GM18867 (cell line): ENCODE measurements around the gene GP5.

Experiments used
- ATAC-seq: cut with Tn5 transposase; IDR thresholded peaks from one replicate; pipeline ENCODE4 v1.9.1; 2021; ENCODE audit warnings: mild to moderate bottlenecking, moderate library complexity; ENCODE audit not compliant: unreplicated experiment

GP5 gene

GRCh38 chr3:194399166-194399565 lies at the start of gene GP5:
TSS of gene GP5 (minus strand) at chr3:194399266. CDS start at chr3:194398282, 984 bp downstream.
- ATAC-seq, result no peak

- ATAC-seq, result no peak
These were observed 48.6 kb upstream of the GP5 start for GRCh38 chr3:194447657-194448056.

- no peak for ATAC-seq
These were observed 48.1 kb upstream of the GP5 start for GRCh38 chr3:194447161-194447560.

GRCh38 chr3:194446754-194447153 lies 47.7 kb upstream of the GP5 start:
- no peak for ATAC-seq

- ATAC-seq, result no peak
These were observed 47.1 kb upstream of the GP5 start for GRCh38 chr3:194446172-194446571.

GRCh38 chr3:194443901-194444300 lies 44.8 kb upstream of the GP5 start:
- ATAC-seq, result no peak

GRCh38 chr3:194440756-194441155 lies 41.7 kb upstream of the GP5 start:
- ATAC-seq, result no peak

GRCh38 chr3:194439881-194440550 lies 41.0 kb upstream of the GP5 start:
- no peak for ATAC-seq

GRCh38 chr3:194434503-194434902 lies 35.4 kb upstream of the GP5 start:
- ATAC-seq, result no peak

- ATAC-seq, result no peak
These were observed 32.5 kb upstream of the GP5 start for GRCh38 chr3:194431554-194431953.

- no peak for ATAC-seq
These were observed 26.3 kb upstream of the GP5 start for GRCh38 chr3:194425399-194425798.

- ATAC-seq, result no peak
These were observed 25.9 kb upstream of the GP5 start for GRCh38 chr3:194424953-194425352.

- ATAC-seq, result no peak
These were observed 25.3 kb upstream of the GP5 start for GRCh38 chr3:194424373-194424772.

- ATAC-seq, result no peak
These were observed 24.3 kb upstream of the GP5 start for GRCh38 chr3:194423317-194423716.

- no peak for ATAC-seq
These were observed 23.1 kb upstream of the GP5 start for GRCh38 chr3:194422188-194422587.

- no peak for ATAC-seq
These were observed 19.6 kb upstream of the GP5 start for GRCh38 chr3:194418671-194419070.

- ATAC-seq, result no peak
These were observed 8.4 kb upstream of the GP5 start for GRCh38 chr3:194407423-194407822.

GRCh38 chr3:194405766-194406165 lies 6.7 kb upstream of the GP5 start:
- no peak for ATAC-seq

- no peak for ATAC-seq
These were observed 5.5 kb upstream of the GP5 start for GRCh38 chr3:194404365-194405140.

- ATAC-seq, result no peak
These were observed 2.8 kb upstream of the GP5 start for GRCh38 chr3:194401868-194402329.

- no peak for ATAC-seq
These were observed 2.3 kb upstream of the GP5 start for GRCh38 chr3:194401346-194401745.

GRCh38 chr3:194399874-194400411 lies 877 bp upstream of the GP5 start:
- ATAC-seq, result no peak
